ENCODE data around the gene MTSS2.

The MTSS2 gene
- 2.3 to 4.3 (median 3.1) reads per million in 4 donors for total RNA-seq

- no peak for DNase-seq
Measured at GRCh38 chr16:70685938-70686375, at the start of gene MTSS2. Gene MTSS2 (minus strand): TSS chr16:70686053. CDS start chr16:70685791, 262 bp downstream.

GRCh38 chr16:70735141-70735979 lies 49.5 kb upstream of the MTSS2 start:
- no peak for DNase-seq

- DNase-seq = no peak
Measured at GRCh38 chr16:70734522-70735095, 48.8 kb upstream of the MTSS2 start.

- DNase-seq = no peak
Measured at GRCh38 chr16:70730944-70731343, 45.1 kb upstream of the MTSS2 start.

- no peak for DNase-seq
Measured at GRCh38 chr16:70730031-70730430, 44.2 kb upstream of the MTSS2 start.

- DNase-seq = no peak
Measured at GRCh38 chr16:70729292-70729691, 43.4 kb upstream of the MTSS2 start.

- DNase-seq = no peak
Measured at GRCh38 chr16:70728150-70728549, 42.3 kb upstream of the MTSS2 start.

- DNase-seq = no peak
Measured at GRCh38 chr16:70726892-70727361, 41.1 kb upstream of the MTSS2 start.

GRCh38 chr16:70725912-70726828 lies 40.3 kb upstream of the MTSS2 start:
- DNase-seq = no peak

- DNase-seq = no peak
Measured at GRCh38 chr16:70725024-70725911, 39.4 kb upstream of the MTSS2 start.

GRCh38 chr16:70724146-70725023 lies 38.5 kb upstream of the MTSS2 start:
- DNase-seq = no peak

- DNase-seq = no peak
Measured at GRCh38 chr16:70723740-70724145, 37.9 kb upstream of the MTSS2 start.

GRCh38 chr16:70721202-70721963 lies 35.5 kb upstream of the MTSS2 start:
- DNase-seq = no peak

- no peak for DNase-seq
Measured at GRCh38 chr16:70720425-70721201, 34.8 kb upstream of the MTSS2 start.

- DNase-seq = no peak
Measured at GRCh38 chr16:70717065-70717464, 31.2 kb upstream of the MTSS2 start.

- no peak for DNase-seq
Measured at GRCh38 chr16:70715860-70716357, 30.1 kb upstream of the MTSS2 start.

GRCh38 chr16:70715055-70715858 lies 29.4 kb upstream of the MTSS2 start:
- no peak for DNase-seq

GRCh38 chr16:70714581-70715054 lies 28.8 kb upstream of the MTSS2 start:
- no peak for DNase-seq

Measured in T-helper 1 cell (primary cell).